HG03139 (cell line): ENCODE measurements around the gene ATPAF1.
"Not testable (repeated sequence)": the region's sequence is repeated elsewhere in the genome, so short reads cannot be mapped to it uniquely, and the experiment has no call there.

ENCODE experiments used
- ATAC-seq: cut with Tn5 transposase; IDR thresholded peaks from one replicate; pipeline ENCODE4 v1.9.1; 2021; ENCODE audit not compliant: unreplicated experiment

Gene ATPAF1

GRCh38 chr1:46667782-46668760, at the start of gene ATPAF1:
TSS of gene ATPAF1 (minus strand) at chr1:46668364. CDS start at chr1:46668322, 42 bp downstream.
- peak; percentile 75 for ATAC-seq

GRCh38 chr1:46717654-46718053, 49.5 kb upstream of the ATPAF1 start:
- ATAC-seq, result no peak

- no peak for ATAC-seq
Observed at GRCh38 chr1:46714976-46715375, 46.8 kb upstream of the ATPAF1 start.

GRCh38 chr1:46708121-46708520, 40.0 kb upstream of the ATPAF1 start:
- ATAC-seq, result no peak

- no peak for ATAC-seq
Observed at GRCh38 chr1:46705408-46705807, 37.2 kb upstream of the ATPAF1 start.

GRCh38 chr1:46703927-46704641, 35.9 kb upstream of the ATPAF1 start:
- ATAC-seq, result no peak

- no peak for ATAC-seq
Observed at GRCh38 chr1:46699666-46700065, 31.5 kb upstream of the ATPAF1 start.

- ATAC-seq, result no peak
Observed at GRCh38 chr1:46697053-46697452, 28.9 kb upstream of the ATPAF1 start.

GRCh38 chr1:46694676-46695075, 26.5 kb upstream of the ATPAF1 start:
- ATAC-seq, result not testable (repeated sequence)

- ATAC-seq, result no peak
Observed at GRCh38 chr1:46692811-46693770, 24.9 kb upstream of the ATPAF1 start.

- no peak for ATAC-seq
Observed at GRCh38 chr1:46691997-46692790, 24.0 kb upstream of the ATPAF1 start.

GRCh38 chr1:46690931-46691421, 22.8 kb upstream of the ATPAF1 start:
- ATAC-seq, result no peak

GRCh38 chr1:46689897-46690296, 21.7 kb upstream of the ATPAF1 start:
- ATAC-seq, result no peak

GRCh38 chr1:46689356-46689755, 21.2 kb upstream of the ATPAF1 start:
- ATAC-seq, result no peak

- no peak for ATAC-seq
Observed at GRCh38 chr1:46687921-46688509, 19.9 kb upstream of the ATPAF1 start.

GRCh38 chr1:46687093-46687659, 19.0 kb upstream of the ATPAF1 start:
- ATAC-seq, result no peak

- no peak for ATAC-seq
Observed at GRCh38 chr1:46686255-46686654, 18.1 kb upstream of the ATPAF1 start.

GRCh38 chr1:46684670-46685069, 16.5 kb upstream of the ATPAF1 start:
- no peak for ATAC-seq

GRCh38 chr1:46682064-46682463, 13.9 kb upstream of the ATPAF1 start:
- no peak for ATAC-seq
